RCC 7860 (cell line): ENCODE results near the gene COMMD1.
"Not testable (repeated sequence)": the region's sequence is repeated elsewhere in the genome, so short reads cannot be mapped to it uniquely, and the experiment has no call there.

Source experiments
- DNase-seq: peaks from one replicate; pipeline ENCODE4 v3.0.0-alpha.2; 2015; ENCODE audit warnings: low spot score
- FAIRE-seq: peaks from 2 replicates; lab custom pipeline; 2012; peaks lifted over from hg19 to GRCh38; lab: Jason Lieb, UNC

COMMD1 gene

DNA sequence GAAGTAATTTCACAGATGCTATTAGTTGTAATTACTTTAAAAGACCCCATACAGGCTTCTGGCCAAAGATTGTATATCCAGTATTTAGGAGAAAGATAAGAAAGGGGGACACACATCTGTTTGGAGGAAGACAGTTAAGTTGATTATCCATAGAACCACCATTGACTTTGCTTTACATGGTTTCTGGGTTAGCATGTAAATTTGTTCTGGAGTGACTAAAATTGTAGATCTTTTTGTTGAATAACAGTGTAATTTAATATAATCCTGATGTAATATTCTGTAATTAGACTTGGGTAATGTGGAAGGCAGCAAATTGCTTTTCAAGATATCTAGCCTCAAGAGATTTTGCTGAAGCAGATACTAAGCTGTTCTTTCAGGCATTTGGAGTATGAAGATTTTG, 17.2 kb downstream of the COMMD1 start:
- FAIRE-seq (no peak), DNase-seq (no peak)

DNA sequence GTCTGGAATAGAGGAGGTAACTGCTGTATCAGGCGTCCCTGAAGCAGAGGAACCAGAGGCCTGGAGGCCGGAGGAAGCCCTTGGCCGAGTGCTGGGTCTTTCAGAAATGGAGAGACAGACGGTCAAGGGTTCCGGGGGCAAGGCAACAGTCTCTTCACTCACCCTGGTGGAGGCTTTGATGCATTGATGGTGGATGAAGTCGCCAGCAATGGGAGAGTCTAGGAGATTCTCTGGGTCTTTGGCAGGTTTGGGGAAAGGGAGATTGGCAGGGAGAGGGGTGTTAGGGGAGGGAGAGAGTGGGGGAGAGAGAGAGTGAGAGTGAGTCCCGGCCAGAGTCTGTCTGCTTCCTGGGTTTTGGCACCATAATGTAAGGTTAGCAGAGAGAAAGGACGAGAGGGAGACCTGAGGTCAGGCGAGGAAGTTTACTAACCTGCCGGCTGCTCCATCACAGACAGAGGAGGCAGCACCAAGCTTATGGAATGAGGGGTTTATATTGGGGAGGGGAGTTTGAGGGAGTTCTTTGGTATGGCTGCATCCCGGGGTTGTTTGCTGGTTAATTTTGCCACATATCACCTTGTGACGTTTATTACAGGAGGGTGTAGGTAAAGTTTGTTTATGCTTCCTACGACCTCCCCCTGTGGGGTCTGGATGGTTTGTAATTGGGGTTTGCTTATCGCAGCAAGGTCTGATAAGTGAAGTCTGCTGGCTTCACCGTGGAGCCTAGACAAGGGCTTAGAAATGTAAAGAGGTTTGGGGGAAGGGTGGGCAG, 19.6 kb downstream of the COMMD1 start:
- FAIRE-seq = no peak
- DNase-seq = no peak

DNA sequence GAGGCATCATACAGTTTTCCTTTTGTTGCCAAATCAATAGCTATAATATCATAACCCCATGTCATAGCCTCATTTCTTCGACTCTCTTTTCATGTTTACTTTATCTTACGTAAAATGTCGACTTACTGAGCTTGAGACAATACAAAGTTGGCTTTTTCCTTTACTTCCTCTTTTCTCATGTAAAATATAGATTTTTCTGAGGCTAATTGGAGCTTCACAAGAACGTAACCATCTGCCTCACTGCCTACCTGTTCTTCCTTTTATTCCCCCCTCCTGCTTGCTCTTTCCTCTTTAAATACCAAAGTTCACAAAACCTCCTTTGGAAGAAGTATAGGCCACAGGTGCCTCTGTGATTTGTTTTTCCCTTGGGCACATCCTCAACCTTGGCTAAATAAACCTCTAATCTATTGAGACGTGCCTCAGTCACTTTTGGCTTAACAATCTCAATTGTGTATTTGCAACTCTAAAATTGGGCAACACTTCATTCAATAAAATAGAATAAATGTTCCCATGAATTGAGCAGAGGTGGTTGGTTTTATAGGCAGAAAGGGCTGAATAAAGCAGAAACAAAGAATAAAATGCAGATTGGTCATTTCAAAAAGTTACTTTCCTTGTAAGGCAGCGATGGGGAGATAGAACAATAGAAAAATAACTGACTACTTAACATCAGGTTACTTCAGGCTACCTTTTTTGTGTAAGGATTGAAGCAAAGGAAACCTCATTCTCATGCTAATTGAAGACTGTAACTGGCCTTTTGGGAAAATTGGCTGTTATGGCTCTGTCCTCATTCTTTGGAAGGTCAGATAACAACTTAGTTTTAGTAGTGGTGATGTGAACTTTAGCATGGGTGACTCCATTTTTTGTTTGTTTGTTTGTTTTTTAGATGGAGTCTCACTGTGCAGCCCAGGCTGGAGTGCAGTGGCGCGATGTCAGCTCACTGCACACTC, 21.3 kb downstream of the COMMD1 start:
- DNase-seq (no peak), FAIRE-seq (no peak)

DNA sequence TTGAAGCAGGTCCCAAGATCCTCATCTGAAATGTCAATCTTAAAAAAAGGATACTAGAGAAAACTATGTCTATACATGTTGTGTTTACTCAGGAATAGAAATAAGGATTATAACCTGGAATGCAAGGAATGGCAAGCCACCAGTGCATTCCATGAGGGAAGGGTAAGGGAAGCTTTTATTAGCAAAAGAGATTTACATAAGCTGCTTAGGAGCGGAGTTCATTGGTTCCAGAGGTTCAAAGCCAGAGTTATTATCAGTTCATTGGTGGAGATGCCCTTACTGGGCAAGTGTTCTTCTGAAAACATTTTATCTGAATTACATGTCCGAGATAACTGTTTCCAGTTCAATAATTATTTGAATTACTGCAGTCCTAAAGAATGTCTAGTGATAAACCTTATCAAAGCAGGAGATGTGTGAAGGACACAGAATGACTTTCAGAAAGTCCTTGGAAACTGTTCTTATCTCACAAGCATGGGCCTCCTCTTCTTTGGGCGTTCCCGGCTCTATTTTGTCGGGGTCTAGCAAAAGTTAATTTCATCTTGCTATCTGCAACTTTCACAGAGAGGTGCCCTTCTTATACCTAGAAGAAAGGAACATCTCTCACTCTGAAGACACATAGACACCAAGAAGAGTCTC, 23.5 kb downstream of the COMMD1 start:
- no peak for DNase-seq
- no peak for FAIRE-seq

DNA sequence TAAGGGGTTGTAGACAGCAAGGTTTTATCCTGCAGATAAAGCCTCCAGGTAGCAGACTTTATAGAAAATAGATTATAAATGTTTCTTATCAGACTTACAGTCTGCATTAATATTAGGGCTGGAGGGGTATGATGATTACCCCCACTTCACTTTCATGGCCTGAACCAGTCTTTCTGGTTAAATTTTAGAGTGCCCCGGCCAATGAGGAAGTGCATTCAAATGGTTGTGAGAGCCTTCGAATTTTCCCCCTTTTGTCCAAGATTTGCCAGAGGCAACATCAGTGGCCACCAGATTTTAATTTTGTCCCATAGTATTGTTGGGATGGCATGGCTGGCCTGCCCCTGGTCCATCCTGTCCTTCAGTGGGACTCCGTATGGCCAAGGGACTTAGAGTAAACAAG, 31.6 kb downstream of the COMMD1 start:
- DNase-seq (no peak), FAIRE-seq (no peak)

DNA sequence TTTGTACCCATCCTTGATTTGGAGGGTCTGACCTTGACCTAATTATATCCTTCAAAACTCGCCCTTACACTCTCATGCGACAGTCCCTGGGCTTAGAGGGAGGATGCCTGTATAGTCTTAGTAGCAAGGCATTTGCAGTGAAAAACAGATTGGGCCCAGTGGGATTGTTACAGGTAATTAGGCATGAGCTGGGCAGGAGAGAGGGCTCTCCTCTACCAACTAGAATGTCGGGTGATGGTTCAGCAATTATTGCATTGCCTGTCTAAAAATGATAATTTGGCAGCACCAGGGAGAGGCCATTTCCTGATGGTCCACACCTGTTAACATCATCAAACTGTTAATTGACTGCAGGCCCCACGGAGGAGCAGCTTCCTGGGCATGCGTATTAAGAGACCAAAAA, 32.4 kb downstream of the COMMD1 start:
- FAIRE-seq = no peak
- no peak for DNase-seq

DNA sequence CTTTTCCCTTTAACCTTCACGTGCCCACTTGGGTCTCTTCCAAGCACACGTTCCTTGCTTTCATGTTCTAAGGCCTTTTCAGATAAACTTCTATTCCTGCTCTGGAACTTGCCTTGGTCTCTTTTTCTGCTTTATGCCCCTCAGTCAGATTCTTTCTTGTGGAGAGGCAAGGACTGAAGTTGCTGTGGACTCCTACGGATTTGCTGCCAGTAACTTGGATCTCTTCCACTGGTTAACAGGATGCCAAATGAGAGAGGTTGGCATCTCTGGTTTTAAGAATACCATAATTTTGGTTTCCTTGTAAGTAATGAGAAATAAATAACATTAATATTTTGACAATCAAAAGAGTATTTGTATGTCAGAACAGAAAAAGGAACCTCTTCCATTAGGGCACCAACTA, 33.0 kb downstream of the COMMD1 start:
- DNase-seq (no peak), FAIRE-seq (no peak)

DNA sequence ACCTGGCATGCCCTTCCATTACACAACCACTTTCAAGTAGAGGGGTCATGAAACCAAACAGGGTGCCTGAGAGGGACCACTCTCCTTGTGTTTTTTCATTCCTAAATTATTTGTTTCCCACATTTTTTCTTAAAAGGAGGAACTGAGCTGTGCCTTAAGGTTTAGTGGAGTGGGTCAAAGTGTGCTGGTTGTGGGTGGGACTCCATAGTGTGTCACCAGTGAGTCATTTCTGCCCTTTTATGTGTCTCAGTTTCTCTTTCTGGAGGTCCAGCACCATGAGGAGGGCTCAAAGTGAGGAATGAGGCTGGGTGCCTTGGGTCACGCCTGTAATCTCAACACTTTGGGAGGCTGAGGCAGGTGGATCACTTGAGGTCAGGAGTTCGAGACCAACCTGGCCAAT, 37.8 kb downstream of the COMMD1 start:
- DNase-seq (no peak), FAIRE-seq (no peak)

DNA sequence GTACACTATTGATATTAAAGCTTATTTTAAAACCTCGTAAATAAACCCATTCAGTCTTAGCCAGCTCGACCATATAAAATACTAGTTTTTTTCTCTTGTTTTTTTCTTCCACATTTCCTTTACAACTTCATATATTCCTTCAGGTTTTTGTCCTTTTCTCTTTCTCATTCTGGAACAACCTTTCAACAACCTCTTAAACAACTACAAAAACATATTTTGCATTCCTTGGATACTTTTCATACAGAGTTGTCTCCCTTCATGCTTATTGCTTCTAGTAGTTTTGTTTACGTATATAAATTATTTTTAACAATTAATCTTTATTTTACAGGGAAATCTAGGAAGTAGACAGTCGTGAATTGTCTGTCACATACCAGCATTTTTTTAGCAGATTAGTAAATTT, 41.2 kb downstream of the COMMD1 start:
- FAIRE-seq (no peak), DNase-seq (no peak)

DNA sequence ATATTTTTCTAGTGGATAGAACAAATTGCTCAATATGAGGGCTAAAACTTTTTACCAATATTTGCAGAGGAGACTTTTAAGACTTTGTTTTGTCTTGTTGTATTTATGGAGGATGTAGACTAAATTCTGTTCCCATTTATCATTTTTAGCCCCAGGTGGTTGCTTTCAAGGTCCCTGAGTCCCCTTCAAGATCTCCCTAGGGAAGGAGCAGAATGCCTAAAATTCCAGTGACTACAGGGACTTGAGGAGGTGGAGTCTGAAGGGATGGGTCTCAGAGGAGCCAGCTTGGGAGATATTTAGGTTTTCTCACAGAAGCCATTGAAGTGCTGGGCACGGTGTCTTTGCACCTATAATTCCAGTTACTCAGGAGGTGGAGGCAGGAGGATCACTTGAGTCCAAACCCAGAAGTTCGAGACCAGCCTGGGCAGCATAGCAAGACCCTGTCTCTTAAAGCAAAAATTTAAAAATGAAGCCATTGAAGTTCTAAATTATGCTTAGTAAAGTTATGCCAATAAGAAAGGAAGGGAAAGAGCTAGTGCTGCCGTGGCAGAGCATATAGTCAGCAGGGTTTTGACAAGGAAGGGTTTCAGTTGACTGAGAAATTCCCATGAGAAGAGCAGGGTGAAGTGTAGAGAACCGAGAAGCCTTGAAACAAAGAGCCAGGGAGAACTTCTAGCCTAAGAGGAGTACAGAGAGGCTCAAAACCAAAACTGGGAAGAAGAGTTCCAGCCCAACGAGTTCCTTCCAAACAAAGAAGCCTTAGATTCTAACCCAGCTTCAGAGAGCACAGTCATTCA, 43.4 kb downstream of the COMMD1 start:
- FAIRE-seq = no peak
- DNase-seq = no peak

DNA sequence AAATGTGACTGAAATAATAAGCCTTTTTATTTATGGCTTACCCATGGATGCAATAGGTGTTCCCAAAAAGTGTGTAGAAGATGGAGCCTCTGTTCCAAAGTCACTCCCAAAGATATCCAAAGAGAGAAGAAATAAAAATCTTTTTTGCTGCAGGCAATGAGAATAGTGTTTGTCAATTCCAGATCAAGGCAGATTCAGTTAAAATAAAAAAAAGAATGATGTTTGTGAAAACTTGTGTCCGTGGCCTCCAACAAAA, 43.9 kb downstream of the COMMD1 start:
- DNase-seq (no peak), FAIRE-seq (no peak)

DNA sequence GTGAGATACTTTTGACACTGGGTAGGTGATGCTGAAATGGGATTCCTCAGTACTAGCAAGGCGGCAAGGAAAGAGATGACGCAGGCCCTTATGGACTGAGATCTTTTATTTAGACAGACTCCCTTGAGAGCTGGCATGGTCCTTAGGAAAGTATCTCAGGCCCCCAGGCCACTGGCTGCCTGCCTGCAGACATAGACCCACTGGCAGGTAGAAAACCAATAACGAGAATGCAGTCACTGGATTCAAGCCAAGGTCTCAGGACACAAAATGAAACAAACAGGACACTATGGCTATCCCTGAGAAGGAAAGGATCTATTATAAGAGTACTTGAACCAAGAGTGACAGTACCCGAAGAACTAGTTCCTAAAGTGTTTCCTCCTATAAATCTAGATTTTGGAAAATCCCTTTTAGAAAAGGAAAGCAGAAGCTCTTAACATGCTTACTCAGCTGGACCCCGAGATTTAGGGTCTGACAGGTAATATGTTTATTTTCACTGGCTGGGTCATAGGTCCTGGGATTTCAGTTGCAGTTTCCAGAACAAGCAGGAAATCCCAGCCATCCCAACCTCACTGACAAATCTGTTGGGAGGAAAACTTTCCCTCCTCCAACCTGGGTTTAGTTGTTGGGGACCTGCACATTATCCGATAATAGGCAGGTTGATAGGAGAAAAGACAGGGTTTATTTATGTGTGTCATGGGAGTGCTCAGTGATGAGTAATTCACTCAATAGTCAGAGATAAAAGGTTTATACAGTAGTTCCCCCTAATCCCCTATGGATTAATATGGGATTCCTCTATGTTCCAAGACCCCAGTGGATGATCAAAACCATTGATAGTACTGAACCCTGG, 44.5 kb downstream of the COMMD1 start:
- FAIRE-seq = no peak
- no peak for DNase-seq

DNA sequence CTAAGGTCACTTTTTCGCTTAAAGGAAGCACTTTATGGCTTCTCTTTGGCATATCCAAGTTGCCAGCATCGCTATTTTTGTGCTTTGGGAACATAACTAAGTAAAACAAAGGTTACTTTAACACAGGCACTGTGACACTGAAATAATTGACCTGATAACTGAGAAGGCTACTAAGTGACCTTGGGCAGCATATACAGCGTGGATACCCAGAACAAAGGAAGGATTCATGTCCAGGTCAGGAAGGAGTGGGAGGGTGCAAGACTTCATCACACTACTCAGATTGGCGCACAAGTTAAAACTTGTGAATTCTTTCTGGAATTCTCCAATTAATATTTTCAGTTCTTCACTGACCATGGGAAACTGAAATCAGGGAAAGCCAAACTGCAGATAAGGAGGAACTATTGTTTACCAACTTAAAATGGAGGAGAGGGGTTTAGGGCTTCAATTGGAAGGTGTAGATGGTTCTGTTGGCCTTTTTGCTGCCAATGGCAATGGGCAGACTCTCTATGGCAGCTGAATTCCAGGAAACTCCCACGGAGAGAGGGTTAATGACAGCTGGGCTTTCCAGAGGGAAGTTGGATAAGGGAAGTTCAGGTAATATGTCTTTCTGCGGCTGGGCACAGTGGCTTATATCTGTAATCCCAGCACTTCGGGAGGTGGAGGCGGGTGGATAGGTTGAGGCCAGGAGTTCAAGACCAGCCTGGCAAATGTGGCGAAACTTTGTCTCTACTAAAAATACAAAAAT, 45.3 kb downstream of the COMMD1 start:
- FAIRE-seq (no peak), DNase-seq (no peak)

DNA sequence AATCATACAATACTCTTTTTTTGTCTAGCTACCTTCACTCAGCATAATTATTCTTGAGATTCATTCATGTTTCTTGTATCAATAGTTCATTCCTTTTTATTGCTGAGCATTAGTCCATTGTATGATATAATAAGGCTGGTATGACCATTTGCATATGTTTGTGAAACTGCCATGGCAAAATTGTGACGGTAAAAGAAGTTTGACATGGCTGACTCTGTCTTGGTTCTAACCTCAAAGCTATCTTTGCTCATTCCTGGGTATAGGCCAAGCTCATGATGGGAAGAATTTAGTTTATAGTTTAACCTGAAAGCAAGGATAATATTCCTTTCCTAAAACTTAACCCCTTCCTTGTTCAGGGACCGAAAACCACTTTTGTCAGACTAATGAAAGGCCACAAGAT, 46.4 kb downstream of the COMMD1 start:
- FAIRE-seq (no peak), DNase-seq (no peak)

DNA sequence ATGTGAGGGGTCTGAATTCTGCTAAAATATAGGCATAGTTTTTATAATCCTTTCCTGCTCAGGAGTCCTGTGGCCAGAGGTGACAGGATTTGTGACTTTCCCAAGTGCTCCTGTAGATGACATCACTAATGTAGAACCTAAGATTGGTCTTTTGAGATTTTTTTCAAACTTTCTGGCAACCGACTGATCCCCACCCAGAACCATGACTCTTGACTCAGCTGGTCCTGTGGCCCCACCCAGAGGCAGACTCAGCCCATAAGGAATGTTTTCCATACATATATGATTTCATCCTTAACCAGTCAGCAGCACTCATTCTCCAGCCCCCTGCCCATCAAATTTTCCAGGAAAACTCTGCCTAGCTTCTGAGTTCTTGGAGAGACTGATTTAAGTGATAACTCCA, 46.8 kb downstream of the COMMD1 start:
- DNase-seq (no peak), FAIRE-seq (no peak)

DNA sequence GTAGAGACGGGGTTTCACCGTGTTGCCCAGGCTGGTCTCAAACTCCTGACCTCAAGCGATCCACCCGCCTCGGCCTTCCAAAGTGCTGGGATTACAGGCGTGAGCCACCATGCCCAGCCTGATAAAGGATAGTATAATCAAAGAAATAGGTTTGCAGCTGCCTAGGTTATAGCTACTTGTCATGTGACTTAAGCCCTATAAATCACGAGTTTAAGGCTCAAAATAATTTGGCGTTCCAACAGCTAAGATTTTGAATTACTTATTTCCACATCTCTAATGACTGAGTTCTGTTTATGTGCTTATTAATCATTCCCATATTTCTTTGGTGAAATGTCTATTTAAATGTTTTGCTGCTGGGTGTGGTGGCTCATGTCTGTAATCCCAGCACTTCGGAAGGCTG, 49.4 kb downstream of the COMMD1 start:
- FAIRE-seq, DNase-seq: not testable (repeated sequence)

DNA sequence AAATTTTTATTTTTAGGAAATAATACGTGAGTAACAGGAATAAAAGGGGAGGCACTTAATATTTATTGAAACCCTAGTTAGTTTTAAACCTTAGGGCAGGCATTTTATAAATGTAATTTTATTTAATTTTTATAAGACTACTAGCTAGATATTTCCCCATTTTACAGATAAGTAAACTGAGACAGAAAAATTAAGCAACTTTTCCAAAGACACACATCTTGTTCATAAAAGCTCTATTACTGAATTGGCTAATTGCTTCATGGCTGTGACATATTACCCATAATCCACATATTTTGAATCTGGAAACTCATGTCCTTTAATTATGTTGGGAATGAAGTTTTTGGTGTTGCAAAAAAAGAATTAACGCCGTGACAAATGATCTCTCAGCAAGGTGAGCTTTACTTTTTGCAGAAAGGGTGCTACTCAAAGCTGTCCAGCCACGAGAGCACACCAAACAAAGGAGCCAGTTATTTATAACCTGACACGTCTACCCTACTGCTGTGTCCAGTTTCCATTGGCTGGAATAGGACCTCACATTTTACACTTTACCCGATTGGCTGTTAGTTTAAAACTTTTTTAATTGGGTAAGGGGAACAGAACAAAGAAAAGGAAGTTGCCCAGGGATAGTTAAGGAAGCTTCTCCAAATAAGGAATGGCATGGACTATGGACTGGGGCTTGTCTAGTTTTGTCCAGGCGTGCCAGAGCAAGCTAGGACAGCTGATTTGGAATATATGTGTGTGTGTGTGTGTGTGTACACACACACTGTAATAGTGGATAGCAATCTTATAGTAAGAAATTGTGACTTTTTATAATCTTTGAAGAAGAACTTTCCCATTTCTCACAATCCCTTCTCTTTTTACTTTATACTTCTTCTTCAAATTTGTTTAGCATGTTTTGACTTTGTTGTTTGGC, 54.2 kb downstream of the COMMD1 start:
- FAIRE-seq = no peak
- no peak for DNase-seq

DNA sequence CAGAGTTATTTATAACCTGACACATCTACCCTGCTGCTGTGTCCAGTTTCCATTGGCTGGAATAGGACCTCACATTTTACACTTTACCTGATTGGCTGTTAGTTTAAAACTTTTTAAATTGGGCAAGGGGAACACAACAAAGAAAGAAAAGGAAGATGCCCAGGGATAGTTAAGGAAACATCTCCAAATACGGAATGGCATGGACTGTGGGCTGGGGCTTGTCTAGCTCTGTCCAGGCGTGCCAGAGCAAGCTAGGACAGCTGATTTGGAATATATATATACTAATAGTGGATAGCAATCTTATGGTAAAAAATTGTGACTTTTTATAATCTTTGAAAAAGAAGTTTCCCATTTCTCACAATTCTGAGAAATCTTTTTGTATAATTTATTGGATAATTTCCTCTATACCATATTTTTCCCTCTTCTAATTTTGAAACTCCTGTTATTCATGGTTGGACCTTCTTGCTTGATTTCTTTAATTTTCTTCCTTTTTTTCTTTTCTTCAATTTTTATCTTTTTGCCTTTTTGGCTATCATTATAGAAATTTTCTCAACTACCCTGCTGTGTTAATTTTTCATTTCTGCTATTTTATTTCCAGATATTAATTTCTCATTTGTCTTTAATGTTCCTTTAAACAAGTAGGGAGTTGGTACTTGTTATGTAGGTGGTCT, 55.9 kb downstream of the COMMD1 start:
- peak; percentile 21 for FAIRE-seq

More for the DNA sequence above, 55.9 kb downstream of the COMMD1 start:
- no peak for DNase-seq
